Upper lobe of left lung (tissue), 6 donors: ENCODE results near the gene SRC. TPM values are rescaled to one million over a fixed set of nuclear protein-coding genes. Genes with fewer than 3 reads are reported as not detected.

ENCODE experiments used
- ATAC-seq, 2 donors: fragments of 200-7000 bp; cut with Tn5 transposase; one replicate each; pipeline ENCODE4 v1.9.1; 2022; ENCODE audit warnings: mild to moderate bottlenecking in 2 of 2, moderate library complexity in 2 of 2; ENCODE audit not compliant: low FRiP score in 2 of 2
- DNase-seq, 2 donors: peaks; one replicate each; pipeline ENCODE4 v3.0.0-alpha.2; 2019 to 2020
- H3K27ac ChIP-seq, 4 donors: fragments of 200-600 bp; sonication (generic); one replicate each; pipeline ENCODE4 v1.5.1; 2016 to 2019
- H3K27me3 ChIP-seq, 4 donors: fragments of 200-600 bp; sonication (generic); one replicate each; pipeline ENCODE4 v1.5.1; 2017 to 2019
- H3K36me3 ChIP-seq, 4 donors: fragments of 200-600 bp; sonication (generic); one replicate each; pipeline ENCODE4 v1.5.1; 2016 to 2019
- H3K4me1 ChIP-seq, 4 donors: fragments of 200-600 bp; sonication (generic); one replicate each; pipeline ENCODE4 v1.5.1; 2018 to 2019
- H3K4me3 ChIP-seq, 4 donors: fragments of 200-600 bp; sonication (generic); one replicate each; pipeline ENCODE4 v1.5.1; 2017 to 2019; ENCODE audit warnings: mild to moderate bottlenecking in 2 of 4, moderate library complexity in 1 of 4
- H3K9me3 ChIP-seq, 4 donors: fragments of 200-600 bp; sonication (generic); one replicate each; pipeline ENCODE4 v1.5.1; 2018 to 2019
- EP300 ChIP-seq, 4 donors: sonication (generic); formaldehyde crosslinking; IDR thresholded peaks; one replicate each; pipeline ENCODE4 v1.5.1; 2017; ENCODE audit warnings: antibody characterized with exemption in 4 of 4, control low read depth in 2 of 4
- POLR2A ChIP-seq, 4 donors: fragments of 450-650 bp; IDR thresholded peaks; one replicate each; pipeline ENCODE4 v1.5.1; 2016 to 2017; ENCODE audit warnings: antibody characterized with exemption in 4 of 4, mild to moderate bottlenecking in 2 of 4
- POLR2AphosphoS5 ChIP-seq, 2 donors: sonication (generic); formaldehyde crosslinking; IDR thresholded peaks; one replicate each; pipeline ENCODE4 v1.5.1; 2017; ENCODE audit warnings: antibody characterized with exemption in 2 of 2
- WGBS, 2 donors: methylation state at CpG; one replicate each; pipeline ENCODE4 v1.1.5; 2017 to 2018; 5-methylcytosine and 5-hydroxymethylcytosine counted together
- total RNA-seq, 6 donors: library from RNA; depleted of rRNA in 4 of 6; stranded (reverse); fragments of >200 nt in 4 of 6; gene quantifications; one replicate each; pipeline versions ENCODE4 v1.1.0 to v1.2.1, GENCODE V29; 2016 to 2021
- TF ChIP-seq, protein P1 (sequence below), 6 experiments: fragments of 450-650 bp in 4 of 6; fragments of 200-600 bp in 2 of 6; sonication (generic) in 2 of 6; IDR thresholded peaks; one replicate each; pipeline ENCODE4 v1.5.1; 2016 to 2019; ENCODE audit warnings: antibody characterized with exemption in 6 of 6
- donor health status: DM: no; HTN: no; CAD: no; lungs with moderate emphysema.
- donor health status: DM: no; HTN: yes; CAD: no; lungs with severe emphysema.

SRC gene
- total RNA-seq, 6 donors from 2014 or later: 31.1 to 115 (median 66.8) TPM

DNA sequence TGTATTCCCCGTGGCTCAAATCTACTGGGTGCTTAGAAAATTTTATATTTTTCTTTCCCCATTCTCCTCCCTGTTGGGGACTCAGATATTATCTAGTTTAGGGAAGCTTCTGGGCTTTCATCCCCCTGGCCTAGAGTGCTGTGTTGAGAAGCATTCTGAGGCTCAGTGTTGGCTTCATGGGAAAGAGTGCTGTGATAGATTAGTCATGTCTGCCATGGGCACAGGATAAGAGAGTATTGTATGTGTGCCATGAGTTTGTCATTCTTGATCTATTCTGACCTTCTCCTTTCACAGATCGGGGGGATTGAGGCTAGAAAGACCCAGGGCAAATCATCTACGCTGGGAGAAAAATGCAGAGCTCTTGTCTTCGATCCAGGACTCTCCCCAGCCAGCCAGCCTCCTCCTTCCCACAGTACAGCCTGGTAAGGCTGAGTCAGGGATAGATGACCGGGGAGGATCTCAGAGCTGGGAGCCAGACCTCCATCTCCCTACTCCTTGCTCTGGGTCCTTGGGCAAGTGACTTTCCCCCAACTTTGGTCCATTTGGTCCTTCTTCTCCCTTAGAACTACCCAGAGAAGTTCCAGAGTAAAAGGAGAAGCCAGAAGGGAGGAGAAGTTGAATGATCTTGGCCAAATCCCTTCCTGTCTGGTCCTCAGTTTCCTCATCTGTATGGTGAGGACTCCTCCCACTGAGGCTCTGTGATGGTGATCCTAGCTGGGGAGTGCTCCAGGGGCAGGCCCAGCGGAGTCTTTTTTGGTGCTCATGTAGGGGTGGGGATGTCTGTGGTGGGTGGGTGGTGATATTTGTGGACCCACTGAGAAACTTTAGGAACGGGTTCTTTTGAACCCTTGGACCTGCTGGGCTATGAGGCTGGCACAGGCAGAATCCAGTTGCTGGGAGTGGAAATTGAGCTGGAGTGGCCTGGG is 5.0 kb downstream of the SRC start:
- ATAC-seq: no peak
- H3K36me3 ChIP-seq: peaks cover 0 to 6% (median 0%) of the 10 kb centered on the region in 4 donors
- WGBS, 2 donors: 82 to 93% methylated on average over 7 of the region's 7 CpGs
- TF ChIP-seq POLR2AphosphoS5 (IDR thresholded peaks at IDR 0.05) (no peak), POLR2A (IDR thresholded peaks at IDR 0.05) (no peak), EP300 (IDR thresholded peaks at IDR 0.05) (no peak)
- TF ChIP-seq, protein P1, sequence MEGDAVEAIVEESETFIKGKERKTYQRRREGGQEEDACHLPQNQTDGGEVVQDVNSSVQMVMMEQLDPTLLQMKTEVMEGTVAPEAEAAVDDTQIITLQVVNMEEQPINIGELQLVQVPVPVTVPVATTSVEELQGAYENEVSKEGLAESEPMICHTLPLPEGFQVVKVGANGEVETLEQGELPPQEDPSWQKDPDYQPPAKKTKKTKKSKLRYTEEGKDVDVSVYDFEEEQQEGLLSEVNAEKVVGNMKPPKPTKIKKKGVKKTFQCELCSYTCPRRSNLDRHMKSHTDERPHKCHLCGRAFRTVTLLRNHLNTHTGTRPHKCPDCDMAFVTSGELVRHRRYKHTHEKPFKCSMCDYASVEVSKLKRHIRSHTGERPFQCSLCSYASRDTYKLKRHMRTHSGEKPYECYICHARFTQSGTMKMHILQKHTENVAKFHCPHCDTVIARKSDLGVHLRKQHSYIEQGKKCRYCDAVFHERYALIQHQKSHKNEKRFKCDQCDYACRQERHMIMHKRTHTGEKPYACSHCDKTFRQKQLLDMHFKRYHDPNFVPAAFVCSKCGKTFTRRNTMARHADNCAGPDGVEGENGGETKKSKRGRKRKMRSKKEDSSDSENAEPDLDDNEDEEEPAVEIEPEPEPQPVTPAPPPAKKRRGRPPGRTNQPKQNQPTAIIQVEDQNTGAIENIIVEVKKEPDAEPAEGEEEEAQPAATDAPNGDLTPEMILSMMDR (IDR thresholded peaks at IDR 0.05): no peak
- peaks cover 0 to 7% (median 0%) of the 10 kb centered on the region in 4 donors for H3K27me3 ChIP-seq
- H3K4me1 ChIP-seq: peaks cover 5 to 50% (median 31%) of the 10 kb centered on the region in 4 donors
- no peak for DNase-seq
- H3K4me3 ChIP-seq: no peak overlapping the region
- no peaks in the 10 kb centered on the region for H3K9me3 ChIP-seq
- peak overlapping the region in 1 of 4 donors; percentile 37 for H3K27ac ChIP-seq

DNA sequence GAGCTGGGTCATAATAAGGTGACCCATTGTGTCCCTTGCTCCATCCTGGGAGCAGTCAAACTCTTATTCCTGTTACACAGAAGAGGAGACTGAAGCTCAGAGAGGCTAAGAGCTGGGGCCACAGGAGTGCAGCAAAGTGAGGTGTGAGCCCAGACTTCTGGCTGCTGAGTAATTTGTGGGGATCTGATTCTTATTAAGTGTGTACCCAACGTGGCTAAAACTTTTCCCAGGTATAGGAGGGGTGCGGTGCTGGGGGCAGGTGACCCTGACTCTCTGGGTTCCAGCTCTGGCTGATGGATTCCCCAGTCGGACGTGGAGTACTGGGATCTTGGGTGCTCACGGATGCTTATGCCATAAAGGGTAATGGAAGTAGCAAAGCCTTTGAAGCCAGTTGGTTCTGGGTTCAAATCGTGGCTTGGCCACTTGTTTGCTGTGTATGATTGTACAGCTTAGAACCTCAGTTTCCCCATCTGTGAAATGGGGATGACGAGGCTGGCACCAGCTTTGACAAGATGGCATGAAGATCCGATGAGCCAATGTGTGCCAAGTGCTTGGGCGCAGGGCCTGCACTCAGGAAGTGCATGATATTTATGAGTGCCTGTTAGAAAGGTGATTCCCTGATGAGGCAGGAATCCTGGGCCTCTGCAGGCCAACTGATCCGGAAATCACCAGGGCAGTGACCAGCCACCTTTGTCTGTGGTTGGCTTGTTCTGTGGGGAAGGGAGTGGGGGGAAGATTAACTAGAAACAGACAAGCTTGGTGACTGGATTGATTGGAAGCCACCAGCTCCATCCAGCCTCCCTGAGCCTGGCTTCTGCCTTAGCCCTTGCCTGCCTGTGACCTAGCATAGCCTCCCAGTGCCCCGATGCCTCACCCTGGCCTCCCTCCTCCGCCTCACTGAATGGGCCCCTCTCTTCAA is 6.0 kb downstream of the SRC start:
- peaks cover 0 to 6% (median 0%) of the 10 kb centered on the region in 4 donors for H3K36me3 ChIP-seq
- H3K27ac ChIP-seq: no peak overlapping the region
- no peak for TF ChIP-seq POLR2AphosphoS5 (IDR thresholded peaks at IDR 0.05)
- TF ChIP-seq, protein P1 (IDR thresholded peaks at IDR 0.05): no peak
- TF ChIP-seq POLR2A (IDR thresholded peaks at IDR 0.05): no peak
- no peak for TF ChIP-seq EP300 (IDR thresholded peaks at IDR 0.05)
- 81 to 86% methylated on average over 12 of the region's 12 CpGs for WGBS, 2 donors
- H3K9me3 ChIP-seq: no peaks in the 10 kb centered on the region
- H3K4me1 ChIP-seq: peaks cover 14 to 50% (median 34%) of the 10 kb centered on the region in 4 donors
- H3K27me3 ChIP-seq: no peaks in the 10 kb centered on the region
- H3K4me3 ChIP-seq: no peak overlapping the region
- no peak for ATAC-seq
- DNase-seq: no peak

DNA sequence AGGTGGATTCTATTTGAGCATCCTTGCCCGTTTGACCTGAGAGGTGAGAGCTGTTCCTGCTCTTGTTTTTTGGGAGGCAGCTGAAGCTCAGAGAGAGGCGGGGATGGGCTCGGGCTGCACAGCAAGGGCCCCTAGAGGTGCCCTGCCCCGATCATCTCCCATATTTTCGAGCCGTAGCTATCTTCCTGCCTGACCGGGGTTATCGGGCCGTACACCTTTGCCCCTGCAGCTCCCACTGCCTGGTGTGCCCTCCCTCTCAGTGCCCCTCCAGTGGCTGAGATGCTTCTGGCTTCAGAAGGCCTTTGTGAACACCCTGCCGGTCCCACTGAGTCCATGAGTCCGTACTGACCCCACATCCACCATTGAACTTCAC is 6.7 kb downstream of the SRC start:
- no peak overlapping the region for H3K27ac ChIP-seq
- ATAC-seq: no peak
- peaks cover 15 to 48% (median 34%) of the 10 kb centered on the region in 4 donors for H3K4me1 ChIP-seq
- 89 to 95% methylated on average over 11 of the region's 11 CpGs for WGBS, 2 donors
- TF ChIP-seq POLR2AphosphoS5 (IDR thresholded peaks at IDR 0.05) (no peak), POLR2A (IDR thresholded peaks at IDR 0.05) (no peak), EP300 (IDR thresholded peaks at IDR 0.05) (no peak)
- TF ChIP-seq, protein P1 (IDR thresholded peaks at IDR 0.05): no peak
- peak in 1 of 2 donors; percentile 26 for DNase-seq
- no peaks in the 10 kb centered on the region for H3K9me3 ChIP-seq
- H3K27me3 ChIP-seq: no peaks in the 10 kb centered on the region
- no peak overlapping the region for H3K4me3 ChIP-seq
- H3K36me3 ChIP-seq: peaks cover 0 to 6% (median 0%) of the 10 kb centered on the region in 4 donors

DNA sequence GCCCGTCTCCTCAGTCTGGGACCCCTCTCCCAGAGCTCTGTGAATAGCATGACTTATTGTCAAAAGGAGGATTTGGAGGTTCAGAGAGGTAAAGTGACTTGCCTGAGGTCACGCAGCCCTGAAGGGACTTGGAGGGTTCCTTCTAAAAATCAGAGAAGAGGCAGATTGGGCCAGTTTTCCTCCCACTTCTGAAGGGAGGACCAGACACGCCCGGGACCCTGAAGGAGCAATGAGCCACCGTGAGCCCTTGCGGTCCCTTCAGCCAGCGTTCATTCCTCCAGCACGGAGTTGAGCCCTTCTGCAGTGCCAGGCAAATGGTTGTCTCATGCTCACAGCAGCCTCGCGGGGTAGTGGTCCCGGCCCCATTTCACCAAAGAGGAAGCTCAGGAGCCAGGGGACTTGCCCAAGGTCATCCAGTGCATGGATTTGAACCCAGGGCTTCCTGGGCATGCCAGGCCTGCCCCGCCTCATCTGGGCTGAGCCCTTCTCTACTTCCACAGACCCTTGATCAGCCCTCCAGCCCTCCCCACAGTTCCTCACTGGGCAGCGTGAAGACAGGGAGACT is 7.4 kb downstream of the SRC start:
- H3K4me1 ChIP-seq: peaks cover 15 to 49% (median 38%) of the 10 kb centered on the region in 4 donors

More for the DNA sequence above, 7.4 kb downstream of the SRC start:
- DNase-seq: peak in 1 of 2 donors; percentile 40
- H3K4me3 ChIP-seq: no peak overlapping the region
- TF ChIP-seq, protein P1 (IDR thresholded peaks at IDR 0.05): no peak
- TF ChIP-seq POLR2AphosphoS5 (IDR thresholded peaks at IDR 0.05) (no peak), POLR2A (IDR thresholded peaks at IDR 0.05) (no peak), EP300 (IDR thresholded peaks at IDR 0.05) (no peak)
- WGBS, 2 donors: 95% methylated on average over 13 of the region's 13 CpGs
- H3K27me3 ChIP-seq: no peaks in the 10 kb centered on the region
- peaks cover 0 to 6% (median 0%) of the 10 kb centered on the region in 4 donors for H3K36me3 ChIP-seq
- no peak overlapping the region for H3K27ac ChIP-seq
- no peaks in the 10 kb centered on the region for H3K9me3 ChIP-seq
- no peak for ATAC-seq
